C4-2B (cell line): ENCODE results near the gene RIGI.

Source experiments
- ZFX ChIP-seq: fragments of 450-650 bp; IDR thresholded peaks from 2 replicates; pipeline ENCODE4 v1.6.1; 2017
- TF ChIP-seq, protein P1 (sequence below): fragments of 450-650 bp; conservative IDR thresholded peaks from 2 replicates; pipeline ENCODE4 v1.5.1; 2017; ENCODE audit warnings: mild to moderate bottlenecking

DNA sequence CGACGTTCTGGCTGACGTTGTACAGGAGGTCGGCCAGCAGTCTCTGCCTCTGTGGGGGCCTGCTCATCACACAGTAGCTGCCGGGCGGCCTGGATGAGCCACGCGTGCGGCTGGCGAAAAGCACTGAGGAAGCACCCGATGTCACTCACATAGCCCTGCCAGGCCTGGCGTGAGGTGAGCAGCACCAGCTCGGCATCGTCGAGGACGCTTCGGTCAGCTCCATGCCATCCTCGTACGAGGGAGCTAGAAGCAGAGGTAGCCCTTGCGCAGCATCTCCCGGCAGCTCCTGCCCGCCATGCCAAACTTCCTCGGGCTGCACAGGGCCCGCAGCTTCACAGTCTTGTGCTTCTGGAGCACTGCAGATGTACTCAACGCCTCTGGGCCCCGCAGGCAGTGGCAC, 40.8 kb upstream of the RIGI start:
- TF ChIP-seq, protein P1, sequence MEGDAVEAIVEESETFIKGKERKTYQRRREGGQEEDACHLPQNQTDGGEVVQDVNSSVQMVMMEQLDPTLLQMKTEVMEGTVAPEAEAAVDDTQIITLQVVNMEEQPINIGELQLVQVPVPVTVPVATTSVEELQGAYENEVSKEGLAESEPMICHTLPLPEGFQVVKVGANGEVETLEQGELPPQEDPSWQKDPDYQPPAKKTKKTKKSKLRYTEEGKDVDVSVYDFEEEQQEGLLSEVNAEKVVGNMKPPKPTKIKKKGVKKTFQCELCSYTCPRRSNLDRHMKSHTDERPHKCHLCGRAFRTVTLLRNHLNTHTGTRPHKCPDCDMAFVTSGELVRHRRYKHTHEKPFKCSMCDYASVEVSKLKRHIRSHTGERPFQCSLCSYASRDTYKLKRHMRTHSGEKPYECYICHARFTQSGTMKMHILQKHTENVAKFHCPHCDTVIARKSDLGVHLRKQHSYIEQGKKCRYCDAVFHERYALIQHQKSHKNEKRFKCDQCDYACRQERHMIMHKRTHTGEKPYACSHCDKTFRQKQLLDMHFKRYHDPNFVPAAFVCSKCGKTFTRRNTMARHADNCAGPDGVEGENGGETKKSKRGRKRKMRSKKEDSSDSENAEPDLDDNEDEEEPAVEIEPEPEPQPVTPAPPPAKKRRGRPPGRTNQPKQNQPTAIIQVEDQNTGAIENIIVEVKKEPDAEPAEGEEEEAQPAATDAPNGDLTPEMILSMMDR = no peak
- no peak for TF ChIP-seq ZFX
